GM18873 (cell line): Measurements from ENCODE around the gene CDH18.

Experiments used
- ATAC-seq: cut with Tn5 transposase; IDR thresholded peaks from one replicate; pipeline ENCODE4 v1.9.1; 2021; ENCODE audit warnings: mild to moderate bottlenecking, moderate library complexity, moderate number of reproducible peaks; ENCODE audit not compliant: unreplicated experiment, low FRiP score

The CDH18 gene

GRCh38 chr5:19753579-19753978 lies 234.4 kb downstream of the CDH18 start:
- ATAC-seq = no peak

- ATAC-seq = no peak
Observed at GRCh38 chr5:19751326-19751725, 236.7 kb downstream of the CDH18 start.

- no peak for ATAC-seq
Observed at GRCh38 chr5:19745247-19745646, 242.8 kb downstream of the CDH18 start.

- ATAC-seq = no peak
Observed at GRCh38 chr5:19739671-19740070, 248.3 kb downstream of the CDH18 start.

- ATAC-seq = no peak
Observed at GRCh38 chr5:19734776-19735175, 253.2 kb downstream of the CDH18 start.

GRCh38 chr5:19733612-19734495 lies 254.1 kb downstream of the CDH18 start:
- ATAC-seq = no peak

- ATAC-seq = no peak
Observed at GRCh38 chr5:19728571-19728970, 259.4 kb downstream of the CDH18 start.

- no peak for ATAC-seq
Observed at GRCh38 chr5:19719109-19719508, 268.9 kb downstream of the CDH18 start.

GRCh38 chr5:19713740-19714139 lies 274.3 kb downstream of the CDH18 start:
- no peak for ATAC-seq

GRCh38 chr5:19709403-19709802 lies 278.6 kb downstream of the CDH18 start:
- no peak for ATAC-seq

- ATAC-seq = no peak
Observed at GRCh38 chr5:19706776-19707175, 281.2 kb downstream of the CDH18 start.

GRCh38 chr5:19701731-19702130 lies 286.3 kb downstream of the CDH18 start:
- ATAC-seq = no peak

GRCh38 chr5:19694949-19695611 lies 292.9 kb downstream of the CDH18 start:
- ATAC-seq = no peak

- ATAC-seq = no peak
Observed at GRCh38 chr5:19690978-19691377, 297.0 kb downstream of the CDH18 start.

- ATAC-seq = no peak
Observed at GRCh38 chr5:19685473-19685872, 302.5 kb downstream of the CDH18 start.

GRCh38 chr5:19676895-19677294 lies 311.1 kb downstream of the CDH18 start:
- ATAC-seq = no peak

GRCh38 chr5:19660679-19661078 lies 327.3 kb downstream of the CDH18 start:
- no peak for ATAC-seq

GRCh38 chr5:19655627-19656026 lies 332.4 kb downstream of the CDH18 start:
- no peak for ATAC-seq

- no peak for ATAC-seq
Observed at GRCh38 chr5:19638461-19638860, 349.5 kb downstream of the CDH18 start.

GRCh38 chr5:19630876-19631275 lies 357.1 kb downstream of the CDH18 start:
- ATAC-seq = no peak

GRCh38 chr5:19626211-19626610 lies 361.8 kb downstream of the CDH18 start:
- ATAC-seq = no peak

- no peak for ATAC-seq
Observed at GRCh38 chr5:19625562-19625961, 362.4 kb downstream of the CDH18 start.
